Panc1 (cell line): ENCODE measurements around the gene CHSY3.

ENCODE experiments used
- CTCF ChIP-seq: fragments of 450-650 bp; IDR thresholded peaks from 2 replicates; pipeline ENCODE4 v1.5.1; 2017; ENCODE audit warnings: mild to moderate bottlenecking
- POLR2AphosphoS5 ChIP-seq: IDR thresholded peaks from 2 replicates; pipeline ENCODE4 v1.6.1; 2012; ENCODE audit warnings: mild to moderate bottlenecking, low read depth, low read length, moderate library complexity
- SIN3A ChIP-seq: IDR thresholded peaks from 2 replicates; pipeline ENCODE4 v1.6.1; 2012; ENCODE audit warnings: low read depth, mild to moderate bottlenecking, low read length, moderate library complexity, borderline replicate concordance; ENCODE audit not compliant: insufficient read depth
- TF ChIP-seq, protein P1 (sequence below), 2 experiments: IDR thresholded peaks; 2 replicates each; pipeline ENCODE4 v1.6.1; 2011 to 2012; ENCODE audit warnings: low read depth in 2 of 2, control low read depth in 1 of 2, low read length in 1 of 2, mild to moderate bottlenecking in 1 of 2, moderate library complexity in 1 of 2; ENCODE audit not compliant: insufficient read depth in 1 of 2

GRCh38 chr5:129899454-129899853 lies 4.8 kb upstream of the CHSY3 start:
- peak; percentile 28; the same call in 1 of the 2 replicates for TF ChIP-seq CTCF
- TF ChIP-seq POLR2AphosphoS5 = no peak
- TF ChIP-seq, protein P1, sequence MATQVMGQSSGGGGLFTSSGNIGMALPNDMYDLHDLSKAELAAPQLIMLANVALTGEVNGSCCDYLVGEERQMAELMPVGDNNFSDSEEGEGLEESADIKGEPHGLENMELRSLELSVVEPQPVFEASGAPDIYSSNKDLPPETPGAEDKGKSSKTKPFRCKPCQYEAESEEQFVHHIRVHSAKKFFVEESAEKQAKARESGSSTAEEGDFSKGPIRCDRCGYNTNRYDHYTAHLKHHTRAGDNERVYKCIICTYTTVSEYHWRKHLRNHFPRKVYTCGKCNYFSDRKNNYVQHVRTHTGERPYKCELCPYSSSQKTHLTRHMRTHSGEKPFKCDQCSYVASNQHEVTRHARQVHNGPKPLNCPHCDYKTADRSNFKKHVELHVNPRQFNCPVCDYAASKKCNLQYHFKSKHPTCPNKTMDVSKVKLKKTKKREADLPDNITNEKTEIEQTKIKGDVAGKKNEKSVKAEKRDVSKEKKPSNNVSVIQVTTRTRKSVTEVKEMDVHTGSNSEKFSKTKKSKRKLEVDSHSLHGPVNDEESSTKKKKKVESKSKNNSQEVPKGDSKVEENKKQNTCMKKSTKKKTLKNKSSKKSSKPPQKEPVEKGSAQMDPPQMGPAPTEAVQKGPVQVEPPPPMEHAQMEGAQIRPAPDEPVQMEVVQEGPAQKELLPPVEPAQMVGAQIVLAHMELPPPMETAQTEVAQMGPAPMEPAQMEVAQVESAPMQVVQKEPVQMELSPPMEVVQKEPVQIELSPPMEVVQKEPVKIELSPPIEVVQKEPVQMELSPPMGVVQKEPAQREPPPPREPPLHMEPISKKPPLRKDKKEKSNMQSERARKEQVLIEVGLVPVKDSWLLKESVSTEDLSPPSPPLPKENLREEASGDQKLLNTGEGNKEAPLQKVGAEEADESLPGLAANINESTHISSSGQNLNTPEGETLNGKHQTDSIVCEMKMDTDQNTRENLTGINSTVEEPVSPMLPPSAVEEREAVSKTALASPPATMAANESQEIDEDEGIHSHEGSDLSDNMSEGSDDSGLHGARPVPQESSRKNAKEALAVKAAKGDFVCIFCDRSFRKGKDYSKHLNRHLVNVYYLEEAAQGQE (IDR thresholded peaks at IDR 0.05; ENCODE audit: insufficient read depth in 1 of 2, low read depth in 2 of 2, low read length in 1 of 2) = no peak
- no peak for TF ChIP-seq SIN3A
